Progenitor cell of endocrine pancreas (in vitro differentiated cells): ENCODE results near the gene SH3BP1. TPM values are rescaled to one million over a fixed set of nuclear protein-coding genes. Genes with fewer than 3 reads are reported as not detected.

Experiments used
- DNase-seq: peaks from one replicate; pipeline ENCODE4 v3.0.0; 2021; ENCODE audit warnings: low spot score; ENCODE audit not compliant: unreplicated experiment
- H3K27ac Mint-ChIP-seq: 2 replicates; pipeline ENCODE4 v1.8.0; 2021; ENCODE audit warnings: mild to moderate bottlenecking, moderate library complexity, mixed read lengths
- H3K27me3 Mint-ChIP-seq: 2 replicates; pipeline ENCODE4 v1.8.0; 2021; ENCODE audit warnings: mixed read lengths
- H3K36me3 Mint-ChIP-seq: 2 replicates; pipeline ENCODE4 v1.8.0; 2022; ENCODE audit warnings: mixed read lengths; ENCODE audit not compliant: insufficient read depth
- H3K4me1 Mint-ChIP-seq: 2 replicates; pipeline ENCODE4 v1.8.0; 2021; ENCODE audit warnings: low read depth, mixed read lengths
- H3K4me3 Mint-ChIP-seq: 2 replicates; pipeline ENCODE4 v1.8.0; 2021; ENCODE audit warnings: low read depth, mild to moderate bottlenecking, moderate library complexity, mixed read lengths
- H3K9me3 Mint-ChIP-seq: 2 replicates; pipeline ENCODE4 v1.8.0; 2021; ENCODE audit warnings: low read depth, mixed read lengths
- total RNA-seq: library from RNA; stranded (reverse); gene quantifications from 2 replicates; pipeline ENCODE4 v1.2.1, GENCODE V29; 2021
- TF ChIP-seq, protein P1 (sequence below): fragments of 200-600 bp; sonication (generic); IDR thresholded peaks from one replicate; pipeline ENCODE4 v1.5.0; 2021; ENCODE audit warnings: antibody characterized with exemption, mild to moderate bottlenecking; ENCODE audit not compliant: unreplicated experiment

Gene SH3BP1
- total RNA-seq, 1 donor from 2014 or later, result 27.4 TPM

DNA sequence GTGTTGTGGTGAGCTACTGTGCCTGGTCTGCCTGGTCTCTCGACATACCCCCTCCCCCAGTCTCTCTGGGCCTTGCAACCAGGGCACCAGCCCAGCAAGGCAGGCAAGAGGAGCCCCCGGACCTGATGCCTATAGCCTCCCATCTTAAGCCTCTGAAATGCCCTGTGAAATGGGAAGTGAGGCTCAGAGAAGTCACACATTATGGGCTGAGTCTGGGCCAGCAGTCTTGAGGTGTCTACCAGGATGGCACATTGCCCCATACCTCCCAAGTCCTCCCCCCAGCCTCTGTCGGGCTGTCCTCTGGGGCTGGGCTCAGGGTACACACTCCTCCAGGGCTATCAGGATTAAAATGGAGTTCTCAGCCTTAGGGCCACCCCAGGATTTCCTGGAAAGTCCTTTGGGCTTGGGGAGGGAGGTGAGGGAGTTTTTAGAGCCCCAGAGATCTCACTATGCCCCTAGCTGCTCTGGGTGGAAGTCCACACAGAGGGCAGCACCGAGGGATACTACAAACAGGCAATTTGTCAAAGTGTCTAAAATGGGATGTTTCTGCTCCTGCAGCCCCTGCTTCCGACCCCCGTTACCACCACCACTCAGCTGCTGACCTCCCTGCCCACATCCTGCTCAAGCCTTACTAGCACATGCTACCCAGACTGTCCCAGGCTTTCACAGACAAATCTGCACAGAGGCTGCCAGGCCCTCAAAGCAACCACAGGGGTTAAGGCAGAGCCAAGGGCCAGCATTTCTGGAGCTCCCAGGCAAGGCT is 3.1 kb upstream of the SH3BP1 start:
- no peaks in the 10 kb centered on the region for H3K27me3 Mint-ChIP-seq
- TF ChIP-seq, protein P1, sequence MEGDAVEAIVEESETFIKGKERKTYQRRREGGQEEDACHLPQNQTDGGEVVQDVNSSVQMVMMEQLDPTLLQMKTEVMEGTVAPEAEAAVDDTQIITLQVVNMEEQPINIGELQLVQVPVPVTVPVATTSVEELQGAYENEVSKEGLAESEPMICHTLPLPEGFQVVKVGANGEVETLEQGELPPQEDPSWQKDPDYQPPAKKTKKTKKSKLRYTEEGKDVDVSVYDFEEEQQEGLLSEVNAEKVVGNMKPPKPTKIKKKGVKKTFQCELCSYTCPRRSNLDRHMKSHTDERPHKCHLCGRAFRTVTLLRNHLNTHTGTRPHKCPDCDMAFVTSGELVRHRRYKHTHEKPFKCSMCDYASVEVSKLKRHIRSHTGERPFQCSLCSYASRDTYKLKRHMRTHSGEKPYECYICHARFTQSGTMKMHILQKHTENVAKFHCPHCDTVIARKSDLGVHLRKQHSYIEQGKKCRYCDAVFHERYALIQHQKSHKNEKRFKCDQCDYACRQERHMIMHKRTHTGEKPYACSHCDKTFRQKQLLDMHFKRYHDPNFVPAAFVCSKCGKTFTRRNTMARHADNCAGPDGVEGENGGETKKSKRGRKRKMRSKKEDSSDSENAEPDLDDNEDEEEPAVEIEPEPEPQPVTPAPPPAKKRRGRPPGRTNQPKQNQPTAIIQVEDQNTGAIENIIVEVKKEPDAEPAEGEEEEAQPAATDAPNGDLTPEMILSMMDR, result no peak
- no peak overlapping the region for H3K4me3 Mint-ChIP-seq
- no peak for DNase-seq
- H3K27ac Mint-ChIP-seq, result no peak overlapping the region
- no peaks in the 10 kb centered on the region for H3K36me3 Mint-ChIP-seq
- no peaks in the 10 kb centered on the region for H3K9me3 Mint-ChIP-seq
- peaks cover 23% of the 10 kb centered on the region for H3K4me1 Mint-ChIP-seq

DNA sequence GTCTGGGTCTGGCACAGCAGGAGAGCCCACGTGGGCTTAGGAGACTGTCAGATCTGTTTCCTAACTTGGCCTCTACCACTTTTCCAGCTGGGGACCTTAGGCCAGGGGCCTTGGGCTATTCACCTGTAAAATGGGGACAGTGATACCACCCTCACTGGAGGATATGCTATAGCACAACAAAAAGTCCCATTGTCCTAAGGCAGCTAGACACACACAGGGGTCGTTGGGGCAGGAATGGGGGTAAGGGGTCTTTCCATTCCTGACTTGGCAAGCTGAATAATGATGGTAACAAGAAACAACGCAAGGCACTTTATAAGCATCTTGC is 2.6 kb upstream of the SH3BP1 start:
- no peak overlapping the region for H3K4me3 Mint-ChIP-seq
- peaks cover 23% of the 10 kb centered on the region for H3K4me1 Mint-ChIP-seq
- H3K27ac Mint-ChIP-seq, result no peak overlapping the region
- DNase-seq, result no peak
- H3K36me3 Mint-ChIP-seq, result no peaks in the 10 kb centered on the region
- TF ChIP-seq, protein P1, result no peak
- H3K27me3 Mint-ChIP-seq, result no peaks in the 10 kb centered on the region
- H3K9me3 Mint-ChIP-seq, result no peaks in the 10 kb centered on the region

DNA sequence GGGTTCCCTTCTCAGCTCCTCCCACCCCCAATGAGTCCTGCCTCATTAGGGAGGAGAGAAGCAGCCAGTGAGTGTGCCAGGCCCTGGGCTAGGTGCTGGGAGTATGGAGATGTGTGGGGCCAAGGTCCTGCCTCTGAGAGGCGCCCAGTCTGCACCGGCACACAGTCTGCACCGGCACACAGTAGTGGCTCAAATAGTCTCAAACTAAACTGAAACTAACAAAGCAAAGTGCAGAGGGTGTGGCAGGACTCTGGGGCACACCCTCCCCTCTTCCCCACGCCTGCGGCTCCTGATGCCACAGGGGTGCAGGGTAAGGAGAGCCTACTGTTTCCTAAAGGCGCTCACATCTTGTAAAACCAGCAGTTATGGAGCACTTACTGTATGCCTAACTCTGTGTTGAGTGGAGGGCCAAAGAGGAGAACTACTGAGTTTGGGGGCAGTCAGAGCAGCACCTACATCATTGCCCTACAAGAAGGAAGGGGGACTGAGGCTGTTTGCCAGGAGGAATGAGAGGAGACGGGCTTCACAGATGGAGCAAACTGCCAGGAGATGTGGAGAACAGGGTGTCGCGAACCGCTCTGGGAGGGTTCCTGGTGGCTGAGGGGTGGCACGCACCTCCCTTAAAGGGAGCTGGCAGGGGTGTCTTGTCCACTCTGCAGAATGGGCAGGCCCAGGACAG is 939 bp upstream of the SH3BP1 start:
- Mint-ChIP-seq H3K4me1 (peaks cover 19% of the 10 kb centered on the region), H3K36me3 (peaks cover 2% of the 10 kb centered on the region), H3K9me3 (no peaks in the 10 kb centered on the region), H3K27me3 (no peaks in the 10 kb centered on the region), H3K27ac (peak overlapping the region; percentile 73), H3K4me3 (peak overlapping the region; percentile 80)
- no peak for DNase-seq
- TF ChIP-seq, protein P1, result no peak

DNA sequence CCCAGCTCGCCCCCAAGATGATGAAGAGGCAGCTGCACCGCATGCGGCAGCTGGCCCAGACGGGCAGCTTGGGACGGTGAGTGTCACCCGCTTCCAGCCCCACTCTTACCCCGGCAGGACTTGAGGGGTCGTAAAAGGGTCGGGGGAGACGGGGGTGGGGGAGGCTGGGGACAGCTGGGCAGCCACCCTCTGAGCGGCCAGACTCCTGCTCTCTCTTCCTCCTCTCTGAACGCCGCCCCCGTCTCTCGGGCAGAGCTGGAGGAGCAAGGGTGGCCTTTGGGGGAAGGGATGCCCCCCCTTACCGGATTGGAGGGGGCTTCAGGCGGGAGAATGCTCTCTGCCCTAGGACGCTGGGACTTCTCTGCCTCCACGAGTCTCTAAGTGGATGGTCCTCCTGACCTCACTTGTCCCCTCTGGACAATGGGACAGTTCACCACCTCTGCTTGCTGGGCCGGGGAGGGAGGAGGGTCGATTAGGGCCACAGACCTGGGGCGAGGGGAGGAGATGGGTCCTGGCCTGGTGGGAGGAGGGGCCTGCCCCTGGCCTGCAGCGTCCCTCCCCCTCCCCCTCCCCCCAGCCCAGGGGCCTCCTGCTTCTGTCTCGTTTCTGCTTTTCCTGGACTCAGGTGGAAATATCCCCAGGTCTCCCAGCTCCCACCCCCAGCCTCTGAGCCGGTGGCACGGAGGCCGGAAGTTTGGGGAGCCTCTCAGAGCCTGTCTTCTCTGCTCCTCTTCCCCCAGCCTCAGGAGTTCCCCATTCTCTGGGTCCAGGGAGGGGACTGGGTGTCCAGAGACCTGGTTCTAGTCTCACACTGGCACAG is 512 bp downstream of the SH3BP1 start:
- no peak for DNase-seq
- H3K9me3 Mint-ChIP-seq, result no peaks in the 10 kb centered on the region
- no peaks in the 10 kb centered on the region for H3K27me3 Mint-ChIP-seq
- peaks cover 2% of the 10 kb centered on the region for H3K36me3 Mint-ChIP-seq
- peaks cover 9% of the 10 kb centered on the region for H3K4me1 Mint-ChIP-seq
- H3K27ac Mint-ChIP-seq, result no peak overlapping the region
- H3K4me3 Mint-ChIP-seq, result peak overlapping the region; percentile 80
- TF ChIP-seq, protein P1, result no peak
